ENCODE results near the gene TBR1.

DNA sequence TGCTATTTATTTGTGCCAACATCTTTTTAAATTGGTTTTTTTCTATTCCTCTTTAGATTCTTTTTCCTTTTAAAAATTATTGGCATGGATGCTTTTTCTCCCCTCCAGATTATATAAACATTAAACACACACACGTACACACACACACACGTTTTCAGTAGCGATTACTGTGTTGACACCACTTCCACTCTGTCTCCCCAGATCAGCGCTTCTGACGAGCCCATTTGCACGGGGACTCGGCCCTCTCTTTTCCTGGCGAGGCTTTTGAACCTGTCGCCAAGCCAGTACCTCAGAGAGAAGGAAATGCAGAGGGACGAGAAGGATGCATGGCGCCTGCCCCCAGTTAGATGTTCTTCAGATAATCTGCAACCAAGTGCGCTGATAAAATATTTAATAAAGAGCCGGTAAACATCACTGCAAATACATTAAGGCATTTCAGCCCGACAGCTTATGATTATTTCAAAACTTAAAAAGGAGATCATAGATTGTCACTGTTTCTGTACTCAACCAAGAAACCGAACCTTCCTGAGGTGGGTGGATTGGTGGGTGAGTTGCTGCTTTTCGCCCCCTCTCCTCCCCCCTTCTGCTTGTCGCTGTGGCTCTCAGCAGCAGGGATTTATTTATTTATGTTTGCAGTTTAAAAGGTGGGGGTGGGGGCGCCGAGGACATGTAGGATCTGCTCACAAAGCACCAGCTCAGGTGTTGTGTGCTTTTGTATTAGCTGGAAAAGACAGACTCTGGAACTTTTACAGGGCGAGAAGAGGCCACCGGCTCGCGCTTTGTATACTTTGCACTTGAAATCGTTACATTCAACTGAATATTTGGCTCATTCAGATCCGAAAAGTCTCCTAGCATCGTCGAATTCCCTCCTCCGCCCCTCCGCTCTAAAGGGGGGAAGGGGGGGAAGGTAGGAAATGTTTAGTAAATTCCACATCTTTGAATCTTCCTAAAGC, 787 bp upstream of the TBR1 start:
- TF ChIP-seq, protein P1, sequence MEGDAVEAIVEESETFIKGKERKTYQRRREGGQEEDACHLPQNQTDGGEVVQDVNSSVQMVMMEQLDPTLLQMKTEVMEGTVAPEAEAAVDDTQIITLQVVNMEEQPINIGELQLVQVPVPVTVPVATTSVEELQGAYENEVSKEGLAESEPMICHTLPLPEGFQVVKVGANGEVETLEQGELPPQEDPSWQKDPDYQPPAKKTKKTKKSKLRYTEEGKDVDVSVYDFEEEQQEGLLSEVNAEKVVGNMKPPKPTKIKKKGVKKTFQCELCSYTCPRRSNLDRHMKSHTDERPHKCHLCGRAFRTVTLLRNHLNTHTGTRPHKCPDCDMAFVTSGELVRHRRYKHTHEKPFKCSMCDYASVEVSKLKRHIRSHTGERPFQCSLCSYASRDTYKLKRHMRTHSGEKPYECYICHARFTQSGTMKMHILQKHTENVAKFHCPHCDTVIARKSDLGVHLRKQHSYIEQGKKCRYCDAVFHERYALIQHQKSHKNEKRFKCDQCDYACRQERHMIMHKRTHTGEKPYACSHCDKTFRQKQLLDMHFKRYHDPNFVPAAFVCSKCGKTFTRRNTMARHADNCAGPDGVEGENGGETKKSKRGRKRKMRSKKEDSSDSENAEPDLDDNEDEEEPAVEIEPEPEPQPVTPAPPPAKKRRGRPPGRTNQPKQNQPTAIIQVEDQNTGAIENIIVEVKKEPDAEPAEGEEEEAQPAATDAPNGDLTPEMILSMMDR (IDR thresholded peaks at IDR 0.05): no peak
- no peak for TF ChIP-seq POLR2A (IDR thresholded peaks at IDR 0.05)

All from adrenal gland (tissue), 5 donors.